Measurements from ENCODE around the gene FBN1. TPM values are rescaled to one million over a fixed set of nuclear protein-coding genes. Genes with fewer than 3 reads are reported as not detected.

Gene FBN1
- total RNA-seq, 1 donor from 2014 or later: 78.8 TPM

- H3K4me2 ChIP-seq: no peak overlapping the region
- Mint-ChIP-seq H3K36me3 (no peaks in the 10 kb centered on the region), H3K27me3 (ENCODE audit: insufficient read depth, low read depth) (no peaks in the 10 kb centered on the region), H3K4me1 (no peaks in the 10 kb centered on the region), H3K9me3 (no peaks in the 10 kb centered on the region), H3K4me3 (no peak overlapping the region), H3K27ac (no peak overlapping the region)
- H3K9ac ChIP-seq: no peak overlapping the region
- TF ChIP-seq EZH2 (IDR thresholded peaks at IDR 0.05) (no peak), CTCF (IDR thresholded peaks at IDR 0.05) (no peak), EZH2phosphoT487 (IDR thresholded peaks at IDR 0.05) (no peak)
- no peak overlapping the region for H3K27ac ChIP-seq
- no peaks in the 10 kb centered on the region for H3K27me3 ChIP-seq
- H2AFZ ChIP-seq (replicated peaks): no peak overlapping the region
- H3K4me1 ChIP-seq: no peaks in the 10 kb centered on the region
- H3K79me2 ChIP-seq (ENCODE audit: low read depth): no peaks in the 10 kb centered on the region
- H4K20me1 ChIP-seq (ENCODE audit: low read depth): no peaks in the 10 kb centered on the region
- H3K36me3 ChIP-seq: no peaks in the 10 kb centered on the region
- no peak overlapping the region for H3K4me3 ChIP-seq
- no peaks in the 10 kb centered on the region for H3K9me3 ChIP-seq (ENCODE audit: low read depth)
- H3F3A ChIP-seq (ENCODE audit: low read depth): no peaks in the 10 kb centered on the region
- DNase-seq (ENCODE audit: low spot score): no peak
These were observed 32.3 kb upstream of the FBN1 start for GRCh38 chr15:48677821-48678220.

GRCh38 chr15:48675436-48675835 lies 29.9 kb upstream of the FBN1 start:
- TF ChIP-seq EZH2 (IDR thresholded peaks at IDR 0.05) (no peak), EZH2phosphoT487 (IDR thresholded peaks at IDR 0.05) (no peak), CTCF (IDR thresholded peaks at IDR 0.05) (no peak)
- no peak overlapping the region for H3K27ac Mint-ChIP-seq
- H3K4me3 ChIP-seq: no peak overlapping the region
- no peak overlapping the region for H2AFZ ChIP-seq (replicated peaks)
- peaks cover 4% of the 10 kb centered on the region for H3K27me3 Mint-ChIP-seq (ENCODE audit: insufficient read depth, low read depth)
- H3K4me3 Mint-ChIP-seq: no peak overlapping the region
- H4K20me1 ChIP-seq (ENCODE audit: low read depth): no peaks in the 10 kb centered on the region
- no peaks in the 10 kb centered on the region for H3F3A ChIP-seq (ENCODE audit: low read depth)
- H3K79me2 ChIP-seq (ENCODE audit: low read depth): no peaks in the 10 kb centered on the region
- no peaks in the 10 kb centered on the region for H3K9me3 Mint-ChIP-seq
- H3K36me3 Mint-ChIP-seq: no peaks in the 10 kb centered on the region
- no peaks in the 10 kb centered on the region for H3K4me1 Mint-ChIP-seq
- H3K4me2 ChIP-seq: no peak overlapping the region
- no peaks in the 10 kb centered on the region for H3K27me3 ChIP-seq
- H3K27ac ChIP-seq: no peak overlapping the region
- no peaks in the 10 kb centered on the region for H3K9me3 ChIP-seq (ENCODE audit: low read depth)
- no peaks in the 10 kb centered on the region for H3K36me3 ChIP-seq
- no peak for DNase-seq (ENCODE audit: low spot score)
- H3K9ac ChIP-seq: no peak overlapping the region
- no peaks in the 10 kb centered on the region for H3K4me1 ChIP-seq

- TF ChIP-seq EZH2phosphoT487 (IDR thresholded peaks at IDR 0.05) (no peak), EZH2 (IDR thresholded peaks at IDR 0.05) (no peak), CTCF (IDR thresholded peaks at IDR 0.05) (no peak)
These were observed 29.4 kb upstream of the FBN1 start for GRCh38 chr15:48674876-48675275.

More at GRCh38 chr15:48674876-48675275, 29.4 kb upstream of the FBN1 start:
- no peak overlapping the region for H3K4me2 ChIP-seq
- H2AFZ ChIP-seq (replicated peaks): no peak overlapping the region
- H3K4me1 ChIP-seq: no peaks in the 10 kb centered on the region
- H3K4me3 ChIP-seq: no peak overlapping the region
- H3F3A ChIP-seq (ENCODE audit: low read depth): no peaks in the 10 kb centered on the region
- Mint-ChIP-seq H3K27me3 (ENCODE audit: insufficient read depth, low read depth) (peaks cover 4% of the 10 kb centered on the region), H3K9me3 (no peaks in the 10 kb centered on the region), H3K4me1 (no peaks in the 10 kb centered on the region), H3K27ac (no peak overlapping the region), H3K36me3 (no peaks in the 10 kb centered on the region), H3K4me3 (no peak overlapping the region)
- DNase-seq (ENCODE audit: low spot score): no peak
- H3K27ac ChIP-seq: no peak overlapping the region
- no peaks in the 10 kb centered on the region for H3K9me3 ChIP-seq (ENCODE audit: low read depth)
- no peaks in the 10 kb centered on the region for H3K36me3 ChIP-seq
- H3K27me3 ChIP-seq: no peaks in the 10 kb centered on the region
- no peaks in the 10 kb centered on the region for H4K20me1 ChIP-seq (ENCODE audit: low read depth)
- no peak overlapping the region for H3K9ac ChIP-seq
- H3K79me2 ChIP-seq (ENCODE audit: low read depth): no peaks in the 10 kb centered on the region

Measured in neural progenitor cell (in vitro differentiated cells).